Fibroblast of skin of left quadriceps (primary cell): ENCODE data around the gene RPIA.
"Not testable (repeated sequence)": the region's sequence is repeated elsewhere in the genome, so short reads cannot be mapped to it uniquely, and the experiment has no call there.

ENCODE experiments used
- DNase-seq, 2 experiments: peaks; one replicate each; pipeline ENCODE4 v3.0.0-alpha.2; 2013; ENCODE audit warnings: low read depth in 2 of 2

RPIA gene

GRCh38 chr2:88735133-88735532, 43.7 kb downstream of the RPIA start:
- no peak for DNase-seq

- DNase-seq: no peak
Measured at GRCh38 chr2:88735853-88736252, 44.4 kb downstream of the RPIA start.

GRCh38 chr2:88736437-88736836, 45.0 kb downstream of the RPIA start:
- DNase-seq: no peak

- DNase-seq: no peak
Measured at GRCh38 chr2:88737385-88737784, 45.9 kb downstream of the RPIA start.

GRCh38 chr2:88738271-88738670, 46.8 kb downstream of the RPIA start:
- DNase-seq: peak; percentile 29

GRCh38 chr2:88739985-88740600, 48.6 kb downstream of the RPIA start:
- peak; percentile 41 to 43 for DNase-seq

GRCh38 chr2:88746929-88747490, 55.5 kb downstream of the RPIA start:
- no peak for DNase-seq

- DNase-seq: no peak
Measured at GRCh38 chr2:88747990-88748389, 56.5 kb downstream of the RPIA start.

- DNase-seq: no peak
Measured at GRCh38 chr2:88751768-88752167, 60.3 kb downstream of the RPIA start.

- DNase-seq: no peak
Measured at GRCh38 chr2:88753833-88754584, 62.5 kb downstream of the RPIA start.

- no peak for DNase-seq
Measured at GRCh38 chr2:88754585-88755320, 63.3 kb downstream of the RPIA start.

- no peak for DNase-seq
Measured at GRCh38 chr2:88755836-88756235, 64.4 kb downstream of the RPIA start.

GRCh38 chr2:88757025-88757424, 65.6 kb downstream of the RPIA start:
- no peak for DNase-seq

- not testable (repeated sequence) for DNase-seq
Measured at GRCh38 chr2:88758702-88759101, 67.2 kb downstream of the RPIA start.

GRCh38 chr2:88760819-88761598, 69.5 kb downstream of the RPIA start:
- DNase-seq: no peak

GRCh38 chr2:88764141-88764849, 72.8 kb downstream of the RPIA start:
- no peak for DNase-seq

GRCh38 chr2:88764850-88765153, 73.3 kb downstream of the RPIA start:
- DNase-seq: no peak

GRCh38 chr2:88765154-88765888, 73.8 kb downstream of the RPIA start:
- DNase-seq: no peak

- DNase-seq: not testable (repeated sequence)
Measured at GRCh38 chr2:88765889-88766481, 74.5 kb downstream of the RPIA start.

GRCh38 chr2:88770016-88770415, 78.5 kb downstream of the RPIA start:
- no peak for DNase-seq
